ENCODE data around the gene PTAR1. TPM values are rescaled to one million over a fixed set of nuclear protein-coding genes. Genes with fewer than 3 reads are reported as not detected.

Gene PTAR1
- total RNA-seq, 1 donor = 162 TPM

- Histone ChIP-seq H3K4me1 (ENCODE audit: insufficient read depth, low read length) (peaks cover 13% of the 10 kb centered on the region), H3K9me3 (ENCODE audit: low read depth, low read length) (no peaks in the 10 kb centered on the region), H3K27me3 (ENCODE audit: insufficient read depth, low read length) (peaks cover 39% of the 10 kb centered on the region), H3K4me3 (ENCODE audit: low read length) (no peak overlapping the region)
These were observed 86.5 kb downstream of the PTAR1 start for GRCh38 chr9:69673311-69673640.

GRCh38 chr9:69672596-69673310, 87.1 kb downstream of the PTAR1 start:
- H3K27me3 ChIP-seq (ENCODE audit: insufficient read depth, low read length) = peaks cover 40% of the 10 kb centered on the region
- H3K4me3 ChIP-seq (ENCODE audit: low read length) = peak overlapping the region; percentile 42
- H3K9me3 ChIP-seq (ENCODE audit: low read depth, low read length) = no peaks in the 10 kb centered on the region
- H3K4me1 ChIP-seq (ENCODE audit: insufficient read depth, low read length) = peaks cover 13% of the 10 kb centered on the region

GRCh38 chr9:69671879-69672595, 87.8 kb downstream of the PTAR1 start, which contains the start of gene APBA1:
Gene APBA1 (minus strand): TSS chr9:69672371.
- H3K9me3 ChIP-seq (ENCODE audit: low read depth, low read length) = no peaks in the 10 kb centered on the region
- peak within 1 kb of the TSS; percentile 42 for H3K4me3 ChIP-seq (ENCODE audit: low read length)
- H3K4me1 ChIP-seq (ENCODE audit: insufficient read depth, low read length) = peaks cover 13% of the 10 kb centered on the region
- peaks cover 47% of the 10 kb centered on the region for H3K27me3 ChIP-seq (ENCODE audit: insufficient read depth, low read length)

- H3K4me1 ChIP-seq (ENCODE audit: insufficient read depth, low read length) = peaks cover 13% of the 10 kb centered on the region
- H3K27me3 ChIP-seq (ENCODE audit: insufficient read depth, low read length) = peaks cover 49% of the 10 kb centered on the region
- H3K4me3 ChIP-seq (ENCODE audit: low read length) = peak overlapping the region; percentile 18
- H3K9me3 ChIP-seq (ENCODE audit: low read depth, low read length) = no peaks in the 10 kb centered on the region
These were observed 88.4 kb downstream of the PTAR1 start for GRCh38 chr9:69671311-69671878.

GRCh38 chr9:69667306-69667705, 92.5 kb downstream of the PTAR1 start:
- Histone ChIP-seq H3K27me3 (ENCODE audit: insufficient read depth, low read length) (peaks cover 37% of the 10 kb centered on the region), H3K9me3 (ENCODE audit: low read depth, low read length) (no peaks in the 10 kb centered on the region), H3K4me3 (ENCODE audit: low read length) (no peak overlapping the region)

GRCh38 chr9:69660304-69660703, 99.5 kb downstream of the PTAR1 start:
- Histone ChIP-seq H3K27me3 (ENCODE audit: insufficient read depth, low read length) (no peaks in the 10 kb centered on the region), H3K4me1 (ENCODE audit: insufficient read depth, low read length) (no peaks in the 10 kb centered on the region), H3K4me3 (ENCODE audit: low read length) (no peak overlapping the region), H3K9me3 (ENCODE audit: low read depth, low read length) (no peaks in the 10 kb centered on the region)

More at GRCh38 chr9:69667306-69667705, 92.5 kb downstream of the PTAR1 start:
- peaks cover 8% of the 10 kb centered on the region for H3K4me1 ChIP-seq (ENCODE audit: insufficient read depth, low read length)

Other genes starting within 250 kb of the PTAR1 start
- 0.52 TPM for gene APBA1, start 87.6 kb downstream of the PTAR1 start, total RNA-seq
- gene CFAP95, start 60.8 kb upstream of the PTAR1 start, total RNA-seq = not detected